ENCODE data around the gene ARID5A. TPM values are rescaled to one million over a fixed set of nuclear protein-coding genes. Genes with fewer than 3 reads are reported as not detected.
"Not testable (repeated sequence)": the region's sequence is repeated elsewhere in the genome, so short reads cannot be mapped to it uniquely, and the experiment has no call there.

ARID5A gene
- polyA plus RNA-seq, 3 donors from 2014 or later = 77.1 to 204 (median 82.7) TPM

GRCh38 chr2:96546797-96547196 lies 10.2 kb downstream of the ARID5A start:
- H3K27ac Mint-ChIP-seq = peak overlapping the region in 5 of 6 donors; percentile 63 to 93 (median 85)
- H3K36me3 Mint-ChIP-seq = peaks cover 23 to 46% (median 37%) of the 10 kb centered on the region in 3 donors
- no peaks in the 10 kb centered on the region for H3K9me3 Mint-ChIP-seq
- H3K4me3 Mint-ChIP-seq = peak overlapping the region; percentile 77 to 87 (median 85)
- peak; percentile 36 to 53 (median 42) for DNase-seq
- H3K4me1 Mint-ChIP-seq = peaks cover 63 to 66% of the 10 kb centered on the region in 2 donors
- peaks cover 8 to 16% (median 14%) of the 10 kb centered on the region in 3 donors for H3K27me3 Mint-ChIP-seq (ENCODE audit: low read depth in 3 of 3)

GRCh38 chr2:96547203-96547641 lies 10.7 kb downstream of the ARID5A start:
- H3K27me3 Mint-ChIP-seq (ENCODE audit: low read depth in 3 of 3) = peaks cover 8 to 16% (median 14%) of the 10 kb centered on the region in 3 donors
- H3K4me3 Mint-ChIP-seq = peak overlapping the region; percentile 34 to 79 (median 50)
- no peak for DNase-seq
- peaks cover 23 to 46% (median 37%) of the 10 kb centered on the region in 3 donors for H3K36me3 Mint-ChIP-seq
- H3K4me1 Mint-ChIP-seq = peaks cover 59 to 62% of the 10 kb centered on the region in 2 donors
- H3K9me3 Mint-ChIP-seq = no peaks in the 10 kb centered on the region
- H3K27ac Mint-ChIP-seq = peak overlapping the region in 4 of 6 donors; percentile 49 to 64 (median 56)

GRCh38 chr2:96547731-96548171 lies 11.2 kb downstream of the ARID5A start:
- no peak for DNase-seq
- H3K9me3 Mint-ChIP-seq = no peaks in the 10 kb centered on the region
- H3K4me1 Mint-ChIP-seq = peaks cover 55 to 58% of the 10 kb centered on the region in 2 donors
- peak overlapping the region; percentile 34 to 79 (median 50) for H3K4me3 Mint-ChIP-seq
- H3K36me3 Mint-ChIP-seq = peaks cover 23 to 42% (median 37%) of the 10 kb centered on the region in 3 donors
- peaks cover 8 to 16% (median 12%) of the 10 kb centered on the region in 3 donors for H3K27me3 Mint-ChIP-seq (ENCODE audit: low read depth in 3 of 3)
- H3K27ac Mint-ChIP-seq = peak overlapping the region in 4 of 6 donors; percentile 49 to 64 (median 56)

- no peak overlapping the region for H3K27ac Mint-ChIP-seq
- no peaks in the 10 kb centered on the region for H3K9me3 Mint-ChIP-seq
- peaks cover 10 to 13% (median 12%) of the 10 kb centered on the region in 3 donors for H3K27me3 Mint-ChIP-seq (ENCODE audit: low read depth in 3 of 3)
- H3K36me3 Mint-ChIP-seq = peaks cover 16 to 32% (median 30%) of the 10 kb centered on the region in 3 donors
- no peak overlapping the region for H3K4me3 Mint-ChIP-seq
- H3K4me1 Mint-ChIP-seq = peaks cover 55% of the 10 kb centered on the region in 2 donors
- no peak for DNase-seq
These were observed 12.3 kb downstream of the ARID5A start for GRCh38 chr2:96548558-96549465.

GRCh38 chr2:96549466-96549785 lies 12.9 kb downstream of the ARID5A start:
- Mint-ChIP-seq H3K4me3 (no peak overlapping the region), H3K27me3 (ENCODE audit: low read depth in 3 of 3) (peaks cover 10 to 12% (median 10%) of the 10 kb centered on the region in 3 donors), H3K27ac (no peak overlapping the region), H3K9me3 (no peaks in the 10 kb centered on the region), H3K36me3 (peaks cover 9 to 28% (median 26%) of the 10 kb centered on the region in 3 donors), H3K4me1 (peaks cover 55% of the 10 kb centered on the region in 2 donors)
- no peak for DNase-seq

- H3K9me3 Mint-ChIP-seq = no peaks in the 10 kb centered on the region
- H3K4me3 Mint-ChIP-seq = no peak overlapping the region
- peaks cover 7 to 15% (median 9%) of the 10 kb centered on the region in 3 donors for H3K27me3 Mint-ChIP-seq (ENCODE audit: low read depth in 3 of 3)
- peaks cover 50 to 53% of the 10 kb centered on the region in 2 donors for H3K4me1 Mint-ChIP-seq
- H3K36me3 Mint-ChIP-seq = peaks cover 5 to 23% (median 20%) of the 10 kb centered on the region in 3 donors
- H3K27ac Mint-ChIP-seq = no peak overlapping the region
- no peak for DNase-seq
These were observed 13.6 kb downstream of the ARID5A start for GRCh38 chr2:96549967-96550786.

GRCh38 chr2:96550787-96551604 lies 14.4 kb downstream of the ARID5A start:
- H3K4me3 Mint-ChIP-seq = no peak overlapping the region
- no peaks in the 10 kb centered on the region for H3K9me3 Mint-ChIP-seq
- peaks cover 42 to 45% of the 10 kb centered on the region in 2 donors for H3K4me1 Mint-ChIP-seq
- peaks cover 6 to 15% (median 9%) of the 10 kb centered on the region in 3 donors for H3K27me3 Mint-ChIP-seq (ENCODE audit: low read depth in 3 of 3)
- no peak for DNase-seq
- H3K36me3 Mint-ChIP-seq = peaks cover 5 to 22% (median 19%) of the 10 kb centered on the region in 3 donors
- no peak overlapping the region for H3K27ac Mint-ChIP-seq

GRCh38 chr2:96551605-96552314 lies 15.2 kb downstream of the ARID5A start:
- Mint-ChIP-seq H3K4me3 (no peak overlapping the region), H3K27me3 (ENCODE audit: low read depth in 3 of 3) (peaks cover under 1 to 10% (median 2%) of the 10 kb centered on the region in 3 donors), H3K27ac (peak overlapping the region in 1 of 6 donors; percentile 53), H3K9me3 (no peaks in the 10 kb centered on the region), H3K36me3 (peaks cover 5 to 14% (median 12%) of the 10 kb centered on the region in 3 donors), H3K4me1 (peaks cover 34 to 37% of the 10 kb centered on the region in 2 donors)
- DNase-seq = no peak

- H3K36me3 Mint-ChIP-seq = peaks cover 2 to 11% (median 5%) of the 10 kb centered on the region in 3 donors
- no peaks in the 10 kb centered on the region for H3K9me3 Mint-ChIP-seq
- peaks cover 0 to 7% (median 2%) of the 10 kb centered on the region in 3 donors for H3K27me3 Mint-ChIP-seq (ENCODE audit: low read depth in 3 of 3)
- peak overlapping the region in 2 of 6 donors; percentile 26 to 65 for H3K27ac Mint-ChIP-seq
- H3K4me3 Mint-ChIP-seq = no peak overlapping the region
- DNase-seq = no peak
- peaks cover 26 to 29% of the 10 kb centered on the region in 2 donors for H3K4me1 Mint-ChIP-seq
These were observed 16.0 kb downstream of the ARID5A start for GRCh38 chr2:96552315-96553175.

- peak overlapping the region in 3 of 5 donors; percentile 13 to 35 (median 25) for H3K4me3 Mint-ChIP-seq
- peak overlapping the region in 4 of 6 donors; percentile 26 to 71 (median 64) for H3K27ac Mint-ChIP-seq
- peaks cover 0 to 6% (median 0%) of the 10 kb centered on the region in 3 donors for H3K36me3 Mint-ChIP-seq
- H3K4me1 Mint-ChIP-seq = peaks cover 20 to 24% of the 10 kb centered on the region in 2 donors
- DNase-seq = no peak
- H3K27me3 Mint-ChIP-seq (ENCODE audit: low read depth in 3 of 3) = peaks cover 0 to 7% (median 2%) of the 10 kb centered on the region in 3 donors
- H3K9me3 Mint-ChIP-seq = no peaks in the 10 kb centered on the region
These were observed 16.8 kb downstream of the ARID5A start for GRCh38 chr2:96553176-96553956.

GRCh38 chr2:96553957-96554292 lies 17.4 kb downstream of the ARID5A start:
- peak overlapping the region in 4 of 5 donors; percentile 9 to 46 (median 30) for H3K4me3 Mint-ChIP-seq
- not testable (repeated sequence) for H3K9me3 Mint-ChIP-seq; H3K27me3 Mint-ChIP-seq (ENCODE audit: low read depth in 3 of 3); H3K36me3 Mint-ChIP-seq; DNase-seq
- peak overlapping the region in 4 of 6 donors; percentile 17 to 71 (median 56) for H3K27ac Mint-ChIP-seq
- peaks cover 20% of the 10 kb centered on the region in 2 donors for H3K4me1 Mint-ChIP-seq

All from immature natural killer cell (primary cell).